HepG2 (cell line): ENCODE measurements around the gene COLGALT1. TPM values are rescaled to one million over a fixed set of nuclear protein-coding genes. Genes with fewer than 3 reads are reported as not detected.
A peak's percentile ranks its signal among the peaks of the same experiment; 100 is the strongest.

Experiments
- ATAC-seq: fragments of 200-7000 bp; cut with Tn5 transposase; 3 replicates; pipeline ENCODE4 v1.9.1; 2020; ENCODE audit warnings: mild to moderate bottlenecking, moderate library complexity
- BruUV-seq: library from RNA; stranded (reverse); fragments of 400-500 nt; replicated peaks from 2 replicates; lab custom pipeline; 2021; lab: Mats Ljungman, UMichigan
- CTCF ChIA-PET: fragments of 300-600 bp; formaldehyde crosslinking; extraction: SDS; loops from one replicate; lab custom pipeline; 2021; ENCODE audit warnings: low total read pairs, inconsistent platforms, low intra/inter-chr PET ratio; lab: Yijun Ruan, JAX
- POLR2A ChIA-PET: fragments of 350-600 bp; sonication (Branson Sonifier 250); formaldehyde crosslinking; loops from one replicate; lab custom pipeline; 2020; ENCODE audit warnings: antibody characterized with exemption, inconsistent platforms; lab: Yijun Ruan, JAX
- DNase-seq: peaks from one replicate; pipeline ENCODE4 v3.0.0-alpha.2; 2015; ENCODE audit warnings: low spot score
- FAIRE-seq: peaks from 3 replicates; lab custom pipeline; 2011; peaks lifted over from hg19 to GRCh38; lab: Jason Lieb, UNC
- H2AFZ ChIP-seq: one replicate; pipeline ENCODE4 v1.6.1; 2011; ENCODE audit warnings: low read length, inconsistent platforms
- H3K27ac ChIP-seq: fragments of 300-600 bp; 3 replicates; pipeline ENCODE4 v1.8.0; 2011; ENCODE audit warnings: mixed run types, mild to moderate bottlenecking, mixed read lengths, low read length, inconsistent platforms; ENCODE audit not compliant: insufficient read depth; ENCODE audit errors: extremely low read length
- H3K27me3 ChIP-seq, 2 experiments: fragments of 200-600 bp in 1 of 2; 2 replicates in 1 of 2; 3 replicates in 1 of 2; pipeline versions ENCODE4 v1.6.0 to v1.8.0; 2011; ENCODE audit warnings: low read length in 2 of 2, mild to moderate bottlenecking in 2 of 2, moderate library complexity in 2 of 2, inconsistent platforms in 1 of 2; ENCODE audit not compliant: insufficient read depth in 2 of 2, control insufficient read depth in 1 of 2
- H3K36me3 ChIP-seq, 2 experiments: fragments of 200-600 bp in 1 of 2; replicated peaks in 1 of 2; 2 replicates in 1 of 2; 3 replicates in 1 of 2; pipeline versions ENCODE4 v1.5.1 to v1.8.0; 2011; ENCODE audit warnings: low read length in 2 of 2, inconsistent platforms in 1 of 2; ENCODE audit not compliant: insufficient read depth in 2 of 2, control insufficient read depth in 1 of 2
- H3K4me1 ChIP-seq: 2 replicates; pipeline ENCODE4 v1.5.1; 2012; ENCODE audit warnings: low read length, inconsistent platforms; ENCODE audit not compliant: insufficient read depth
- H3K4me2 ChIP-seq: 2 replicates; pipeline ENCODE4 v1.6.0; 2011; ENCODE audit warnings: low read depth, low read length, inconsistent platforms
- H3K4me3 ChIP-seq, 3 experiments: fragments of 200-600 bp in 1 of 3; sonication (generic), shearing (Covaris generic) in 1 of 3; replicated peaks in 1 of 3; 2 replicates each; pipeline ENCODE4 v1.5.1; 2011 to 2016; ENCODE audit warnings: low read length in 3 of 3, inconsistent platforms in 2 of 3, low read depth in 2 of 3, mild to moderate bottlenecking in 2 of 3, control low read depth in 1 of 3, mixed read lengths in 1 of 3; ENCODE audit not compliant: insufficient read depth in 1 of 3
- H3K79me2 ChIP-seq: one replicate; pipeline ENCODE4 v1.6.1; 2011; ENCODE audit warnings: low read length, inconsistent platforms; ENCODE audit not compliant: insufficient read depth
- H3K9ac ChIP-seq: 2 replicates; pipeline ENCODE4 v1.6.0; 2011; ENCODE audit warnings: mild to moderate bottlenecking, low read depth, low read length, inconsistent platforms; ENCODE audit not compliant: insufficient read depth
- H3K9me3 ChIP-seq: 2 replicates; pipeline ENCODE4 v1.5.1; 2012; ENCODE audit warnings: mild to moderate bottlenecking, low read length
- H4K20me1 ChIP-seq: 2 replicates; pipeline ENCODE4 v1.6.0; 2011; ENCODE audit warnings: inconsistent platforms, mild to moderate bottlenecking, low read length, moderate library complexity; ENCODE audit not compliant: insufficient read depth
- ATAD3A ChIP-seq: sonication (generic); formaldehyde crosslinking; IDR thresholded peaks from 2 replicates; pipeline ENCODE4 v1.4.0; 2020; ENCODE audit warnings: missing genetic modification reagents
- ATF7 ChIP-seq, 2 experiments: fragments of 450-650 bp in 1 of 2; sonication (generic) in 1 of 2; formaldehyde crosslinking in 1 of 2; IDR thresholded peaks; 2 replicates each; pipeline versions ENCODE4 v1.4.0 to v1.6.1; 2016 to 2020; ENCODE audit warnings: antibody characterized with exemption in 1 of 2, mild to moderate bottlenecking in 1 of 2, missing genetic modification reagents in 1 of 2
- CBX2 ChIP-seq, 2 experiments: fragments of 200-600 bp in 1 of 2; sonication (generic); formaldehyde crosslinking in 1 of 2; IDR thresholded peaks; 2 replicates each; pipeline versions ENCODE4 v1.7.0 to v1.8.1; 2018 to 2022; ENCODE audit warnings: low read depth in 2 of 2, low read length in 1 of 2, mild to moderate bottlenecking in 1 of 2, missing genetic modification reagents in 1 of 2
- EED ChIP-seq: sonication (generic); formaldehyde crosslinking; IDR thresholded peaks from 2 replicates; pipeline ENCODE4 v1.5.0; 2020; ENCODE audit warnings: mild to moderate bottlenecking, missing genetic modification reagents
- MLX ChIP-seq: IDR thresholded peaks from 2 replicates; pipeline ENCODE4 v1.6.1; 2016
- MNT ChIP-seq: fragments of 450-650 bp; IDR thresholded peaks from 2 replicates; pipeline ENCODE4 v1.6.1; 2016
- NR2F1 ChIP-seq, 2 experiments: fragments of 450-650 bp in 1 of 2; formaldehyde crosslinking in 1 of 2; IDR thresholded peaks; 2 replicates each; pipeline versions ENCODE4 v1.5.0 to v1.6.1; 2016 to 2020; ENCODE audit warnings: mild to moderate bottlenecking in 1 of 2, missing compliant biosample characterization in 1 of 2, missing genetic modification reagents in 1 of 2, moderate library complexity in 1 of 2
- PRMT3 ChIP-seq: sonication (generic); formaldehyde crosslinking; IDR thresholded peaks from 2 replicates; pipeline ENCODE4 v1.8.1; 2022; ENCODE audit warnings: low read depth, mild to moderate bottlenecking, moderate library complexity, missing genetic modification reagents, borderline replicate concordance
- RFXANK ChIP-seq: IDR thresholded peaks from 2 replicates; pipeline ENCODE4 v1.6.1; 2016
- SIN3B ChIP-seq: fragments of 150-350 bp; IDR thresholded peaks from 2 replicates; pipeline ENCODE4 v1.6.1; 2014; ENCODE audit warnings: low read length
- TGIF2 ChIP-seq: IDR thresholded peaks from 2 replicates; pipeline ENCODE4 v1.6.1; 2016; ENCODE audit warnings: control low read depth, missing compliant biosample characterization
- ZNF362 ChIP-seq: sonication (generic); formaldehyde crosslinking; IDR thresholded peaks from 2 replicates; pipeline ENCODE4 v1.4.0; 2020; ENCODE audit warnings: missing genetic modification reagents, mild to moderate bottlenecking, borderline replicate concordance
- WGBS: methylation state at CpG from one replicate; pipeline ENCODE4 v1.1.6; 2017; ENCODE audit warnings: low lambda C conversion rate; 5-methylcytosine and 5-hydroxymethylcytosine counted together
- in situ Hi-C: cut with HindIII; loops from 2 replicates; pipeline ENCODE4 v1.10.0; 2017; ENCODE audit warnings: low pct_unique_long_range_greater_than_20kb; ENCODE audit not compliant: extremely low pct_ligation_motif_present
- intact Hi-C: fragments of 100-400 bp; cut with micrococcal nuclease; formaldehyde crosslinking; loops from one replicate; pipeline ENCODE4 v1.10.0; 2022; ENCODE audit not compliant: unreplicated experiment
- polyA plus RNA-seq, 8 experiments: library from polyadenylated mRNA; depleted of rRNA in 3 of 8; stranded (reverse) in 7 of 8; unstranded in 1 of 8; fragments of >200 nt; fragmentation: Illumina TruSeq in 4 of 8; extraction: Trizol in 4 of 8; gene quantifications; 2 replicates each; pipeline versions ENCODE4 v1.2.1 to v1.2.3, GENCODE V29; 2011 to 2016; ENCODE audit warnings: low read depth in 4 of 8, missing spikeins in 1 of 8, mixed read lengths in 1 of 8; ENCODE audit not compliant: insufficient read depth in 1 of 8
- total RNA-seq, 5 experiments: library from RNA; depleted of rRNA; stranded (reverse); fragments of >200 nt; fragmentation: Illumina TruSeq; extraction: Trizol; gene quantifications; 2 replicates each; pipeline ENCODE4 v1.2.3, GENCODE V29; 2016; ENCODE audit warnings: low read depth in 1 of 5

The COLGALT1 gene
- total and polyA plus RNA-seq, 2 of the 13 experiments (the other 11 are each of a cell fraction or from before 2014, with no cell fraction given) = 58.0 to 211 TPM

GRCh38 chr19:17529239-17530158 is 25.9 kb upstream of the COLGALT1 start (continued):
- TF ChIP-seq RFXANK = no peak
- TF ChIP-seq NR2F1 (CRISPR knock-in tag; IDR thresholded peaks at IDR 0.05) = peak; percentile 16 to 21; a peak in 2 of 4 replicates
- no peak for TF ChIP-seq PRMT3 (CRISPR knock-in tag)
- no peak for TF ChIP-seq ATF7 (IDR thresholded peaks at IDR 0.05)
- TF ChIP-seq ATF7 (CRISPR knock-in tag; IDR thresholded peaks at IDR 0.05) = no peak
- TF ChIP-seq MNT = no peak
- TF ChIP-seq ZNF362 (CRISPR knock-in tag) = peak; percentile 54; the same call in 1 of the 2 replicates

- POLR2A ChIA-PET = interaction anchor here (0.7 to 2.4 kb wide), 5 partner anchors 12 to 22 kb away, joined by 3 to 13 read pairs (median 4); partner anchors contain the start of gene PGLS
- FAIRE-seq (no peak), ATAC-seq (peak; percentile 75), DNase-seq (peak; percentile 39)
- Histone ChIP-seq H2AFZ (peak overlapping the region; percentile 76), H3K4me1 (peaks cover 22% of the 10 kb centered on the region), H4K20me1 (no peaks in the 10 kb centered on the region), H3K27ac (no peak overlapping the region), H3K4me2 (peak overlapping the region; percentile 77), H3K9me3 (no peaks in the 10 kb centered on the region), H3K36me3 (no peaks in the 10 kb centered on the region), H3K27me3 (peaks cover 0 to 18% of the 10 kb centered on the region in 2 experiments; a peak in 2 of 5 replicates), H3K9ac (no peak overlapping the region), H3K79me2 (no peaks in the 10 kb centered on the region), H3K4me3 (peak overlapping the region in 2 of 3 experiments; percentile 10 to 58; a peak in 2 of 6 replicates)
- in situ Hi-C loops = no loop called here
- CTCF ChIA-PET = no interaction called here
- intact Hi-C loops = no loop called here
- WGBS = 3% methylated on average over 5 of the region's 8 CpGs
- BruUV-seq = no TSS peak
- TF ChIP-seq ATAD3A = no peak
- TF ChIP-seq SIN3B = no peak
- TF ChIP-seq TGIF2 (CRISPR knock-in tag) = no peak
- TF ChIP-seq MLX (CRISPR knock-in tag) = no peak
- TF ChIP-seq EED = no peak
- no peak for TF ChIP-seq CBX2 (IDR thresholded peaks at IDR 0.05; ENCODE audit: low read depth, low read length)
- TF ChIP-seq CBX2 (CRISPR knock-in tag; IDR thresholded peaks at IDR 0.05; ENCODE audit: low read depth) = no peak
Observed at GRCh38 chr19:17530586-17530985, 24.9 kb upstream of the COLGALT1 start.
